ENCODE results near the gene SMKR1.

DNA sequence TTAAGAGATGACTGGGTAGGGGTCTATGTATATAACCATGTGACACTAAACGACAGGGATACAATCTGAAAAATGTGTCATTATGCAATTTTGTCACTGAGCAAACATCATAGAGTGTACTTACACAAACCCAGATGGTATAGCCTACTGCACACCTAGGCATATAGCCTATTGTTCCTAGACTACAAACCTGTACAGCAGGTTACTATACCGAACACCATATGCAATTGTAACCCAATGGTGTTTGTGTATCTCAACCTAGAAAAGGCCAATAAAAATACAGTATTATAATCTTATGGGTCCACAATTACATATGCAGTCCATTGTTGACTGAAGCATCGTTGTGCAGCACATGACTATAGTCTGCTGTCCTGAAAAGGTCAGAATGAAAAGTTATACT lies 45.2 kb upstream of the SMKR1 start:
- TF ChIP-seq, protein P1, sequence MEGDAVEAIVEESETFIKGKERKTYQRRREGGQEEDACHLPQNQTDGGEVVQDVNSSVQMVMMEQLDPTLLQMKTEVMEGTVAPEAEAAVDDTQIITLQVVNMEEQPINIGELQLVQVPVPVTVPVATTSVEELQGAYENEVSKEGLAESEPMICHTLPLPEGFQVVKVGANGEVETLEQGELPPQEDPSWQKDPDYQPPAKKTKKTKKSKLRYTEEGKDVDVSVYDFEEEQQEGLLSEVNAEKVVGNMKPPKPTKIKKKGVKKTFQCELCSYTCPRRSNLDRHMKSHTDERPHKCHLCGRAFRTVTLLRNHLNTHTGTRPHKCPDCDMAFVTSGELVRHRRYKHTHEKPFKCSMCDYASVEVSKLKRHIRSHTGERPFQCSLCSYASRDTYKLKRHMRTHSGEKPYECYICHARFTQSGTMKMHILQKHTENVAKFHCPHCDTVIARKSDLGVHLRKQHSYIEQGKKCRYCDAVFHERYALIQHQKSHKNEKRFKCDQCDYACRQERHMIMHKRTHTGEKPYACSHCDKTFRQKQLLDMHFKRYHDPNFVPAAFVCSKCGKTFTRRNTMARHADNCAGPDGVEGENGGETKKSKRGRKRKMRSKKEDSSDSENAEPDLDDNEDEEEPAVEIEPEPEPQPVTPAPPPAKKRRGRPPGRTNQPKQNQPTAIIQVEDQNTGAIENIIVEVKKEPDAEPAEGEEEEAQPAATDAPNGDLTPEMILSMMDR (IDR thresholded peaks at IDR 0.05 in 8 of 11, conservative IDR thresholded peaks at IDR 0.05 in 3 of 11) = no peak
- TF ChIP-seq POLR2AphosphoS5 (IDR thresholded peaks at IDR 0.05) = no peak
- TF ChIP-seq POLR2A (IDR thresholded peaks at IDR 0.05) = no peak

Measured in spleen (tissue), 7 donors.